ENCODE measurements around the gene SUSD3.

DNA sequence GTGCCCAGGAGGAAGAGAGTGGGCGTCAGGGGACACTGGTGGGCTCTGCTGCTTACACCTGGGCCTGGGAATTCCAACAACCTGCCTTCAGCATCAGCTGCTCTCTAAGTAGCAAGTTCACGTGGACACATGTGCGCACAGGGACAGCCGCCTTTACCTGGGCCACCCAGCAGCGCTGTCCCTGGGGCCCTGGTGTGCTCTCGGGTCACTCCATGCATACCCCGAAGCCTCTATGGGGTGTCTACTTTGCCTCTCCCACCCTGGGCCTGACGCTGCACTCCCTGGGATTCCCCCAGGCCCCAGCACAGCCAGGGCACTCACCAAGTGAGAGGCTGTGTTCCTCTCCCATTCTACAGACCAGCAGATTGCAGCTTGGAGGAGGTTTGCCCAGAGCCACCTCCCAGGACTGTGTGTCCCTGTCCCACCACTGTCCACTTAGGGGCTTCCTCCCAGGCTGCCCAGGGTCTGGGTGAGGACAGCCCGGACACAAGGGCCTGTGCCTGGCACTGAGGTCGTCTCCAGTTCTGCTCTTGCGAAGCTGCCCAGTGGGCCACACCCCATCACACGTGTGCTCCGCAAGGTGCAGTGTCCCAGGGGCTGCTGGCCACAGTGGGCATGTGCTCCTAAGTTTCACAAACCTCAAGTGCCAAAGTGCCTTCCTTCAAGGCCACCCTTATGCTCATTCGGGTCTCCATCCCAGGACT is 69.7 kb downstream of the SUSD3 start:
- TF ChIP-seq, protein P1, sequence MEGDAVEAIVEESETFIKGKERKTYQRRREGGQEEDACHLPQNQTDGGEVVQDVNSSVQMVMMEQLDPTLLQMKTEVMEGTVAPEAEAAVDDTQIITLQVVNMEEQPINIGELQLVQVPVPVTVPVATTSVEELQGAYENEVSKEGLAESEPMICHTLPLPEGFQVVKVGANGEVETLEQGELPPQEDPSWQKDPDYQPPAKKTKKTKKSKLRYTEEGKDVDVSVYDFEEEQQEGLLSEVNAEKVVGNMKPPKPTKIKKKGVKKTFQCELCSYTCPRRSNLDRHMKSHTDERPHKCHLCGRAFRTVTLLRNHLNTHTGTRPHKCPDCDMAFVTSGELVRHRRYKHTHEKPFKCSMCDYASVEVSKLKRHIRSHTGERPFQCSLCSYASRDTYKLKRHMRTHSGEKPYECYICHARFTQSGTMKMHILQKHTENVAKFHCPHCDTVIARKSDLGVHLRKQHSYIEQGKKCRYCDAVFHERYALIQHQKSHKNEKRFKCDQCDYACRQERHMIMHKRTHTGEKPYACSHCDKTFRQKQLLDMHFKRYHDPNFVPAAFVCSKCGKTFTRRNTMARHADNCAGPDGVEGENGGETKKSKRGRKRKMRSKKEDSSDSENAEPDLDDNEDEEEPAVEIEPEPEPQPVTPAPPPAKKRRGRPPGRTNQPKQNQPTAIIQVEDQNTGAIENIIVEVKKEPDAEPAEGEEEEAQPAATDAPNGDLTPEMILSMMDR (IDR thresholded peaks at IDR 0.05; ENCODE audit: low read depth, low read length): no peak
- TF ChIP-seq EZH2phosphoT487 (IDR thresholded peaks at IDR 0.05; ENCODE audit: low read depth): no peak
